SKM-1 treated with dmso at 0.1 percent for 144 hours (cell line): ENCODE data around the gene CBLN3.

Experiments used
- DNase-seq: peaks from one replicate; lab custom pipeline; 2025; ENCODE audit not compliant: unreplicated experiment; lab: John Stamatoyannopoulos, UW

Gene CBLN3

GRCh38 chr14:24385524-24385923 lies 43.9 kb downstream of the CBLN3 start:
- DNase-seq = no peak

- DNase-seq = no peak
Measured at GRCh38 chr14:24384169-24384568, 45.3 kb downstream of the CBLN3 start.

GRCh38 chr14:24382064-24382371 lies 47.5 kb downstream of the CBLN3 start:
- DNase-seq = no peak

GRCh38 chr14:24381363-24382063 lies 48.0 kb downstream of the CBLN3 start:
- no peak for DNase-seq

DNA sequence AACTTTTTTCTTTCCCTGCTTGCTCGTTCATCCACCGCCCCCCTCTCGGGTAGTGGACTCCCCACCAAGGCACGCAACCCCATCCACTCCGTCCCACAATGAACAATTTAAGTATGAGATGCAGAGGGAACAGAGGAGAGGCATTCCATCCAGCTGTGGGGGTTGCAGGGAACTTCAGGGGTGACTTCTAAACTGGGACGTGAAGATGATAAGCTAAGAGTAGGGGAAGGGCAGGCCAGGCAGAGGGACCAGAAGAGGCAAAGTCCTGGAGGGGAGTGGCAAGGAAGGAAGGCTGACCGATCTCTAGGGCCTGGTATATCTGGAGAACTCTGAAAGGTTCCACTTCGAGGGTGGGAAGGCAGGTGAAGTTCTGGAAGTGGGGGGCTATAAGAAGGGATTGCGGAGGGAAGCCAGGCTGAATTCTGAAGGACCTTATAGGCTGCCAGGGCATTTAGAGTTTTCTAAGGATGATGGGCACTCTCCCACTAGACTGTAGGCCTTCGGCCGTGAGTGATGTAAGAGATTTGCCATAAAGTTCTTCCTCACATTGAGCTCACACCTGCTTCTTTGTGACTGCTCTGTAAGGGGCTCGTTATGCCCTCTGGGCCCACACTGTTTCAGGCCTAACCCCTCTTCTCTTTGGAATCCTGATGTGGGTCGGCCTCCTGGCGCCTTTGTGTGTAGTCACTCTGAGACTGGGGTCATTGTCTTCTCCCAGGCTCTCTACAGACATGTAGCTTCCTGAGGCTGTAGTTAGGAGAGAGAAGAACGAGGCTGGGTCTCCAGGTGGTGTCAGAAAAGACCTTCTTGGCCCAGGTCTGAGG lies 49.3 kb downstream of the CBLN3 start:
- no peak for DNase-seq

GRCh38 chr14:24378981-24379906 lies 50.2 kb downstream of the CBLN3 start:
- no peak for DNase-seq

DNA sequence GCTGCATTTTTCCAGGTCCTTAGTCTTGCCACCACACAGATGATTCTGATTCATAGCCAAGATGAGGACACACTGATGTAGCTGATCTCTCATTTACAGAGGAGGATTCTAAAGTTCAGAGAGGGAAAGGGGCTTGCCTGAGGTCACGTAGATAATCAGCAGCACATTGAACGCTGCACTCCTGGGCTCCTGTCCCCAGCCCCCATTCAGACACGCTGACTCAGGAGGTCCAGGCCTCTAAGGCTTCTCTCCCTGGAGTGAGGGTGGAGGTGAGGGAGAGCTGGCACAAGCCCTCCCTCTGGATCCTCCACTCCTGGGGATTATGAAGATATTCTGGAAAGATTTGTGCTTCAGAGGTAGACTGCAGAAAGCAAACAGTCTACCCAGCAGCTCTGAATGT lies 51.1 kb downstream of the CBLN3 start:
- DNase-seq = no peak

- DNase-seq = no peak
Measured at GRCh38 chr14:24377657-24378056, 51.8 kb downstream of the CBLN3 start.

GRCh38 chr14:24377126-24377525 lies 52.3 kb downstream of the CBLN3 start:
- DNase-seq = no peak
